BLaER1 treated with 17β-estradiol and CSF1 and Interleukin-3, amounts not matched to agents 10 nM and 100 nM (cell line): ENCODE measurements around the gene AGGF1.
"Not testable (repeated sequence)": the region's sequence is repeated elsewhere in the genome, so short reads cannot be mapped to it uniquely, and the experiment has no call there.

Experiments
- H3K27ac ChIP-seq, 11 experiments: shearing (Covaris generic); formaldehyde crosslinking; 2 replicates each; pipeline ENCODE4 v1.8.1; 2022
- H3K27me3 ChIP-seq, 11 experiments: shearing (Covaris generic); formaldehyde crosslinking; 2 replicates each; pipeline ENCODE4 v1.8.1; 2022
- H3K36me3 ChIP-seq, 11 experiments: shearing (Covaris generic); formaldehyde crosslinking; 2 replicates each; pipeline ENCODE4 v1.8.1; 2022
- H3K4me1 ChIP-seq, 10 experiments: shearing (Covaris generic); formaldehyde crosslinking; 2 replicates each; pipeline ENCODE4 v1.8.1; 2022
- H3K4me2 ChIP-seq, 11 experiments: shearing (Covaris generic); formaldehyde crosslinking; 2 replicates each; pipeline ENCODE4 v1.8.1; 2022
- H3K4me3 ChIP-seq, 10 experiments: shearing (Covaris generic); formaldehyde crosslinking; 2 replicates each; pipeline ENCODE4 v1.8.1; 2022
- H3K9ac ChIP-seq, 11 experiments: shearing (Covaris generic); formaldehyde crosslinking; 2 replicates each; pipeline ENCODE4 v1.8.1; 2022
- H3K9me3 ChIP-seq, 11 experiments: shearing (Covaris generic); formaldehyde crosslinking; replicated peaks in 1 of 11; 2 replicates each; pipeline ENCODE4 v1.8.1; 2022
- H4K20me1 ChIP-seq, 11 experiments: shearing (Covaris generic); formaldehyde crosslinking; 2 replicates each; pipeline ENCODE4 v1.8.1; 2022
- Cebpa-rat ChIP-seq, 11 experiments: shearing (Covaris generic); IDR thresholded peaks; 2 replicates each; pipeline ENCODE4 v1.8.1; 2022

The AGGF1 gene, protein sequence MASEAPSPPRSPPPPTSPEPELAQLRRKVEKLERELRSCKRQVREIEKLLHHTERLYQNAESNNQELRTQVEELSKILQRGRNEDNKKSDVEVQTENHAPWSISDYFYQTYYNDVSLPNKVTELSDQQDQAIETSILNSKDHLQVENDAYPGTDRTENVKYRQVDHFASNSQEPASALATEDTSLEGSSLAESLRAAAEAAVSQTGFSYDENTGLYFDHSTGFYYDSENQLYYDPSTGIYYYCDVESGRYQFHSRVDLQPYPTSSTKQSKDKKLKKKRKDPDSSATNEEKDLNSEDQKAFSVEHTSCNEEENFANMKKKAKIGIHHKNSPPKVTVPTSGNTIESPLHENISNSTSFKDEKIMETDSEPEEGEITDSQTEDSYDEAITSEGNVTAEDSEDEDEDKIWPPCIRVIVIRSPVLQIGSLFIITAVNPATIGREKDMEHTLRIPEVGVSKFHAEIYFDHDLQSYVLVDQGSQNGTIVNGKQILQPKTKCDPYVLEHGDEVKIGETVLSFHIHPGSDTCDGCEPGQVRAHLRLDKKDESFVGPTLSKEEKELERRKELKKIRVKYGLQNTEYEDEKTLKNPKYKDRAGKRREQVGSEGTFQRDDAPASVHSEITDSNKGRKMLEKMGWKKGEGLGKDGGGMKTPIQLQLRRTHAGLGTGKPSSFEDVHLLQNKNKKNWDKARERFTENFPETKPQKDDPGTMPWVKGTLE

DNA sequence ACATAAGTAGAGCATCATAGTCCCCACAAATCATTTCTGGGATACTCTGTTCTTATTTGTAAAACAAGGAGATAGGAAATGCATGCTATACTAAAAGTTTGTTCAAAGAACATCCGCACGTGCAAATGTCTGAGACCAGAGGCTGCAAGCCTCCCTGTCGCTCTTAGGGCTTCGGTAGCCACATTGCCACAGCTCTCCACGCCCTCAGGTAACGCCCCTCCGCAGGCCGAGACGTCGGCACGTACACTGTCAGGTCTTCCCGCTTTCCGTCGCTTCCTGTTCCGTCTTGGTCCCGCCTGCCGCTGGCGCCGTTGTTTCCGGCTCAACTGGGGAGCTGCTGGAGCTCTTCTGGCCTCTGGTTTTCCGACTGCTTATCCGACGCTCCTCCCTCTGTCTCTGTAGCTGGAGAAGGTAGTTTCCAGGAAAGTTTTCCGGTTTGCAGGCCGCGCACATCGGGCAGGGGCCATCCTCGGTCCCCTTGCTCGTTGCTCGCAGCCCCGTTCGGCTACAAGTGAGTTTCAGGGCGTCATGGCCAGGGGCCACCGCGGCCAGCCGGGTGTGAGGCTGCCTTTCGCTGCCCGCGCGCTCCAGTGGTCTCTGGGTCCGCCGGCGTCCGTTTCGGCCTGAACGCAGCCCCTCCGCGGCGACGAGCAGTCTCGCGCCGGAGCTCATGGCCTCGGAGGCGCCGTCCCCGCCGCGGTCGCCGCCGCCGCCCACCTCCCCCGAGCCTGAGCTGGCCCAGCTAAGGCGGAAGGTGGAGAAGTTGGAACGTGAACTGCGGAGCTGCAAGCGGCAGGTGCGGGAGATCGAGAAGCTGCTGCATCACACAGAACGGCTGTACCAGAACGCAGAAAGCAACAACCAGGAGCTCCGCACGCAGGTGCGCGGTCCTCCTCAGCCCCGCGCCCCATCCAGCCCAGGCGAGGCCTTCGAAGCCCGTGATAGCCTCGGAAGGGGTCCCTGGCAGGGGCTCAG, at the start of gene AGGF1:
AGGF1 (plus strand) TSS at position 308 of the 975 bp plus-strand sequence; CDS start at position 671, 363 bp downstream.
- H3K4me3 ChIP-seq, result peak within 1 kb of the TSS; percentile 79 to 98 (median 93)
- peaks cover 11 to 28% (median 19%) of the 10 kb centered on the region in 11 experiments; a peak in 21 of 22 replicates for H3K36me3 ChIP-seq
- H3K27ac ChIP-seq, result peak within 1 kb of the TSS; percentile 82 to 98 (median 96)
- peaks cover 23 to 31% (median 29%) of the 10 kb centered on the region in 11 experiments for H3K9me3 ChIP-seq
- H3K27me3 ChIP-seq, result no peaks in the 10 kb centered on the region
- peak within 1 kb of the TSS; percentile 83 to 97 (median 95) for H3K4me2 ChIP-seq
- peak within 1 kb of the TSS; percentile 93 to 98 (median 96) for H3K9ac ChIP-seq
- peaks cover 11 to 28% (median 16%) of the 10 kb centered on the region in 10 experiments for H3K4me1 ChIP-seq
- TF ChIP-seq Cebpa-rat (IDR thresholded peaks at IDR 0.05), result no peak
- peaks cover 0 to 20% (median 0%) of the 10 kb centered on the region in 11 experiments; a peak in 6 of 22 replicates for H4K20me1 ChIP-seq

DNA sequence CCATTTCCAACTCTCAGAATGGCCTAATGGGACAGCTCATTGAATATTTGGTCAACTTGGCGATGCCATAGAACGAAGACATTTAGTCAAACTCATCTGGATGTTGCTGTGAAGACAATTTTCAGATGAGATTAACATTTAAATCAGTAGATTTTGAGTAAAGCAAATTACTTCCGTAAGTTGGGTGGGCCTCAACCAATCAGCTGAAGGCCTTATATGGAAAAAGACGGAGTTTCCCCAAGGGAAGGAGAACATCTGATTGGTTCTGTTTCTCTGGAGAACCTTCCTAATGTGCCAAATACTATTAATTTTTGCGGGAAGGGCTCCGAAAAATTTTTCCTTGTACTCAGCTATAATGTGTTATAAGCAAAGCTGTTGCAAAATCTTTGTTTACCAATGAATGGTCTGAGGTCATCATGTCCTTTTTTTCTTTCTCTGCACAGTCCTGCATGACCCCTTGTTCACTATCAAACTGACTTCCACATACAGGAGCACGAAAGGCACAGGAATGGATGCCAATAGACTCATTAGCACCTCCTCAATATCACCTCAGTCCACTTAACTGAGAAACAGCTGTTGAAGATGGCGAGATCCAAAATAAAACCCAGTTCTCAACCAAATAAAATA, 49.6 kb upstream of the AGGF1 start:
- Histone ChIP-seq H4K20me1 (no peaks in the 10 kb centered on the region), H3K4me2 (no peak overlapping the region), H3K9me3 (0 out of 22 replicates have a peak, but pooled peaks cover 0 to 4% (median 0%) of the 10 kb centered on the region in 11 experiments), H3K27ac (no peak overlapping the region), H3K9ac (no peak overlapping the region), H3K4me1 (0 out of 20 replicates have a peak, but pooled peaks cover 0 to 4% (median 0%) of the 10 kb centered on the region in 10 experiments), H3K36me3 (no peaks in the 10 kb centered on the region), H3K4me3 (no peak overlapping the region), H3K27me3 (no peaks in the 10 kb centered on the region)
- TF ChIP-seq Cebpa-rat (IDR thresholded peaks at IDR 0.05), result no peak

DNA sequence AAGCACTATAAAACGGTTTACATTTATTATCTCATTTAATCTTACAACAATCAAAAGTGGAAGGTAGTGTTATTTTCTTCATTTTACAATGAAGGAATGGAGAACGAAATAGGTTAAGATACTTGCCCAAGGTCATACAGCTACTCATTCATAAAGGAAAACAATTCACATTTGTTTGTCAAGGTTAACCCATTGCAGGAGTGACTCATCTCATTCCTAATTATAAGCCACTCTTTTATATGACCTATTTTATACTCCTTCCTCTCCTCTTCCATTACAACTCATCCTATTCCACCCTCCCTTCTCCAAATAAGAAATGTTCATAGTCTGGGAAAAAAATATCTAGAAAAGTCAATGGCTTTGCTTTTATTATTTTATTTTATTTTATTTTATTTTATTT, 47.8 kb upstream of the AGGF1 start:
- Histone ChIP-seq H3K36me3 (no peaks in the 10 kb centered on the region), H3K4me1 (0 out of 20 replicates have a peak, but pooled peaks cover 0 to 4% (median 0%) of the 10 kb centered on the region in 10 experiments), H3K9me3 (0 out of 22 replicates have a peak, but pooled peaks cover 0 to 4% (median 0%) of the 10 kb centered on the region in 11 experiments), H3K9ac (no peak overlapping the region), H3K27ac (no peak overlapping the region), H4K20me1 (no peaks in the 10 kb centered on the region), H3K27me3 (no peaks in the 10 kb centered on the region), H3K4me3 (no peak overlapping the region), H3K4me2 (no peak overlapping the region)
- TF ChIP-seq Cebpa-rat (IDR thresholded peaks at IDR 0.05), result no peak

DNA sequence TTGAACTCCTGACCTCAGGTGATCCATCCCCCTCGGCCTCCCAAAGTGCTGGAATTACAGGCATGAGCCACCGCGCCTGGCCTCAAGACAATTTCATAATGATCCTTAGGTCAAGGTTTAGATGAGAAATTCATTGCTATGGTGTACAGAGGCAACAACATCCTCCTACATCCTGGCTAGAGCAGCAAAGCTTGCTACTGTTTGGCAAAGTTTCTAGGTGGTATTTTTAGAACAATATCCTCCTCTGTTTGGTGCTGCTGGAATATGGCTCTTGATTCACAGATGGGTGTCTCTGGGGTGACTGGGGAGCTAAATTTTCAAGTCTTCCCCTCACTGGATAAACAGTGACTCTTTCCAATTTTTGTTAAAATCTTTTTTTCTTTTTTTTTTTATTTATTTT, 46.7 kb upstream of the AGGF1 start:
- Histone ChIP-seq H3K4me2 (no peak overlapping the region), H3K27ac (no peak overlapping the region), H3K4me3 (no peak overlapping the region), H3K9me3 (0 out of 22 replicates have a peak, but pooled peaks cover 0 to 4% (median 0%) of the 10 kb centered on the region in 11 experiments), H3K27me3 (no peaks in the 10 kb centered on the region), H3K4me1 (0 out of 20 replicates have a peak, but pooled peaks cover 0 to 4% (median 0%) of the 10 kb centered on the region in 10 experiments), H4K20me1 (no peaks in the 10 kb centered on the region), H3K36me3 (no peaks in the 10 kb centered on the region), H3K9ac (no peak overlapping the region)
- TF ChIP-seq Cebpa-rat (IDR thresholded peaks at IDR 0.05), result no peak

DNA sequence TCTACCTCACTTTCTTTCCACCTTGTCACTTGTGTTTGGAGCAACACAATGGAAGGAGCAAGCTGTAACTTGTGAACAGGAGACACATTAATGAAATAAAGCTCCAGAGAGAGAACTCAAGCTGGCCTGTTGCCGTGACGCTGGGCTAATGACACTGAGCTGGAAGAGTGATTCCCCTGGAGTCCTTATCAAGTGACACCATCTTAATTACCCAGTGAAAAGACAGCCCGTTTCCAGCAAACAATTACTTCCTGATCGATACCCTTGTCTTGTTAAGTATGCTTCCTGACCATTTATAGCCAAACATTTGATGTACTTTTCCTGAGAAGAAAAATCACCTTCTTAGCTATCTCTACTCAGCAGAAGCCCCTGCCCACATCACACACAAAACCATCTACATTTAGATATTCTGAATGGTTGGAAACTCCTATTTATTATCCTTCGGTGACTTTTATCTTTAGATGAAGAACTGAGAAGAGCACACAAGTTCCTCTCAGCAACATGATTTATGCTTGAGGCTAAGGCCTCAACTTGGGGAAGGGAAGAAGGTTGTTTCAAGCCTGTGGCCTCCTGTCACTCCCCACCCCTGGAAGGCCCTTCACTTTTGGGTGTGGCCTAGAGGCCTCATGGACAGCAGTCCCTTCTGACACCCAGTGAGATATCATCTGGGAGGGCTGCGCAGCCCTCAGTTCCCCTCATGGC, 43.2 kb upstream of the AGGF1 start:
- peaks cover 0 to 9% (median 0%) of the 10 kb centered on the region in 10 experiments; a peak in 4 of 20 replicates for H3K4me1 ChIP-seq
- no peak for TF ChIP-seq Cebpa-rat (IDR thresholded peaks at IDR 0.05)
- no peaks in the 10 kb centered on the region for H3K27me3 ChIP-seq
- H3K9ac ChIP-seq, result no peak overlapping the region
- no peaks in the 10 kb centered on the region for H3K36me3 ChIP-seq
- no peak overlapping the region for H3K27ac ChIP-seq
- no peak overlapping the region for H3K4me3 ChIP-seq
- no peaks in the 10 kb centered on the region for H4K20me1 ChIP-seq
- peaks cover 0 to 8% (median 0%) of the 10 kb centered on the region in 11 experiments; a peak in 2 of 22 replicates for H3K9me3 ChIP-seq
- H3K4me2 ChIP-seq, result no peak overlapping the region

DNA sequence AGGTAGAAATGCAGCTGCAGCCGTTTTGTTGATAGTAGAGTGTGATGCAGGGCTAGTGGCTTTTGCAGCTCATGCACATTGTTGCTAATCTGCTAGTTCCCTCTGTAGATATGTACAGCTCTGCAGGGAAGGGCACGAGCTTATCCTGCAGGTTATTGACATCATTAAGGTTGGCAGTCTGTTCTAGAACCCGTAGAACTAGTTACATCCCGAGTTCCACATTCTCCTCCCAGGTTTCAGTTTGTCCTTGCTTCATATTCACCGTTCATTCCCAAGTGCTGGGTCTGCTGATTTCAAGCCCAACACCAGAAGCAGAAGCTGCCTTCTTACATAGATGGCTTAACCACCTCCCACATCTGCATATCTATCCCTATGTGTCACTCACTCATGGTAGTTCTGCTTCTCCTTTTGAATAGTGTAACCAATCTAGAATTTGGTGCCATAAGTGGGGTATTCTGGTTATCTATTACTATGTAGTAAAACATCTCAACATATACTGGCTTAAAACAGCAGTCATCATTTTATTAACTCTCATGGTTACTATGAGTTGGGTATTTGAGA, 39.2 kb upstream of the AGGF1 start:
- H3K9me3 ChIP-seq, result peaks cover 0 to 11% (median 0%) of the 10 kb centered on the region in 11 experiments; a peak in 2 of 22 replicates
- no peak overlapping the region for H3K27ac ChIP-seq
- H3K4me1 ChIP-seq, result peaks cover 0 to 9% (median 0%) of the 10 kb centered on the region in 10 experiments; a peak in 4 of 20 replicates
- no peaks in the 10 kb centered on the region for H4K20me1 ChIP-seq
- no peaks in the 10 kb centered on the region for H3K36me3 ChIP-seq
- no peaks in the 10 kb centered on the region for H3K27me3 ChIP-seq
- TF ChIP-seq Cebpa-rat (IDR thresholded peaks at IDR 0.05), result no peak
- peak overlapping the region in 2 of 11 experiments; percentile 10 to 57; a peak in 2 of 22 replicates for H3K4me2 ChIP-seq
- no peak overlapping the region for H3K9ac ChIP-seq
- no peak overlapping the region for H3K4me3 ChIP-seq

DNA sequence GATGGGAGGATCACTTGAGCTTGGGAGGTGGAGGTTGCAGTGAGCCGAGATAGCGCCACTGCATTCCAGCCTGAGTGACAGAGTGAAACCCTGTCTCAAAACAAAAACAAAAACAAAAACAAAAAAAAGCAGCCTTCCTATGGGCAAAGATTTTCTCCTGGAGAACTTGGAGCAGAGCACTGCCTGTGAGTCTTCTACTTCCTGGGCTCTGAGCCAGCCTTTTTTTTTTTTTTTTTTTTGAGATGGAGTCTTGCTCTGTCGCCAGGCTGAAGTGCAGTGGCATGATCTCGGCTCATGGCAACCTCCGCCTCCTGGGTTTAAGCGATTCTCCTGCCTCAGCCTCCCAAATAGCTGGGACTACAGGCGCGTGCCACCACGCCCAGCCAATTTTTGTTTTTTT, 36.8 kb upstream of the AGGF1 start:
- H3K27ac ChIP-seq, H3K4me3 ChIP-seq, H4K20me1 ChIP-seq, H3K36me3 ChIP-seq, H3K27me3 ChIP-seq, H3K4me1 ChIP-seq, H3K4me2 ChIP-seq, H3K9ac ChIP-seq: not testable (repeated sequence)
- peaks cover 0 to 11% (median 0%) of the 10 kb centered on the region in 11 experiments; a peak in 3 of 22 replicates for H3K9me3 ChIP-seq
